Lower lobe of right lung (tissue), 2 donors: ENCODE data around the gene FAM131C. TPM values are rescaled to one million over a fixed set of nuclear protein-coding genes. Genes with fewer than 3 reads are reported as not detected.

ENCODE experiments used
- ATAC-seq, 2 donors: fragments of 200-7000 bp; cut with Tn5 transposase; one replicate each; pipeline ENCODE4 v1.9.1; 2020 to 2022; ENCODE audit warnings: mild to moderate bottlenecking in 2 of 2, moderate library complexity in 2 of 2
- DNase-seq: peaks from one replicate; pipeline ENCODE4 v3.0.0-alpha.2; 2020
- H3K27ac ChIP-seq: fragments of 200-600 bp; one replicate; pipeline ENCODE4 v1.8.0; 2022
- H3K27me3 ChIP-seq: fragments of 200-600 bp; one replicate; pipeline ENCODE4 v1.8.0; 2022; ENCODE audit warnings: low read depth
- H3K36me3 ChIP-seq: fragments of 200-600 bp; one replicate; pipeline ENCODE4 v1.8.0; 2022; ENCODE audit warnings: mild to moderate bottlenecking
- H3K4me1 ChIP-seq: fragments of 200-600 bp; one replicate; pipeline ENCODE4 v1.8.0; 2022
- H3K4me3 ChIP-seq: fragments of 200-600 bp; one replicate; pipeline ENCODE4 v1.8.0; 2022; ENCODE audit warnings: mild to moderate bottlenecking
- H3K9me3 ChIP-seq: fragments of 200-600 bp; one replicate; pipeline ENCODE4 v1.8.0; 2022
- intact Hi-C: fragments of 100-400 bp; cut with DNase I; formaldehyde crosslinking; loops from one replicate; pipeline ENCODE4 v1.11.0; 2022
- total RNA-seq: library from RNA; stranded (reverse); fragmentation: NEBNext Ultra II Directional; extraction: Animal tissue kit (Norgen Biotek cat#: 25700); gene quantifications from one replicate; pipeline ENCODE4 v1.2.1, GENCODE V29; 2021
- TF ChIP-seq, protein P1 (sequence below): fragments of 200-600 bp; IDR thresholded peaks from one replicate; pipeline ENCODE4 v1.8.0; 2022; ENCODE audit warnings: antibody characterized with exemption, mild to moderate bottlenecking
- donor health status: DM: no; HTN: yes; CAD: no; lungs with severe emphysema.

FAM131C gene
- total RNA-seq, 1 donor from 2014 or later: not detected

DNA sequence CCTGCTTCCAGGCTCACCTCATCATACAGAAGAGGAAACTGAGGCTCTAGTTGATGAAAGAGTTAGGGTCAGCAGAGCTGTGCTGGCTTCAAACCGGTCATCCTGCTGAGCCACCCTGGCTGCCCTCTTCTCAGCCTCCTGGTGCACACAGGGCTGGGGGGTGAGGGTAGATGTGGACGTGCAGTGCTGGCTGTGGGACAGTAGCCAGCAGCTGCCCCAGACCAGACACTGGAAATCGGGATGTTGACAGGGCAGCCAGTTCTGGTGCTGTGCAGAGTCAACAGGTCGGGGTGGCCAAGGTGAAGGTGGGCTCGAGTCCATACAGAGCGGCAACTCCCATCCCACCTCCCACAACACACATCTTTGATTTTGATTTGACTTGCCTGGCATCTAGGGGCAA is 53.1 kb downstream of the FAM131C start:
- H3K4me1 ChIP-seq: peaks cover 24% of the 10 kb centered on the region
- H3K27ac ChIP-seq: no peak overlapping the region
- no peak for DNase-seq

DNA sequence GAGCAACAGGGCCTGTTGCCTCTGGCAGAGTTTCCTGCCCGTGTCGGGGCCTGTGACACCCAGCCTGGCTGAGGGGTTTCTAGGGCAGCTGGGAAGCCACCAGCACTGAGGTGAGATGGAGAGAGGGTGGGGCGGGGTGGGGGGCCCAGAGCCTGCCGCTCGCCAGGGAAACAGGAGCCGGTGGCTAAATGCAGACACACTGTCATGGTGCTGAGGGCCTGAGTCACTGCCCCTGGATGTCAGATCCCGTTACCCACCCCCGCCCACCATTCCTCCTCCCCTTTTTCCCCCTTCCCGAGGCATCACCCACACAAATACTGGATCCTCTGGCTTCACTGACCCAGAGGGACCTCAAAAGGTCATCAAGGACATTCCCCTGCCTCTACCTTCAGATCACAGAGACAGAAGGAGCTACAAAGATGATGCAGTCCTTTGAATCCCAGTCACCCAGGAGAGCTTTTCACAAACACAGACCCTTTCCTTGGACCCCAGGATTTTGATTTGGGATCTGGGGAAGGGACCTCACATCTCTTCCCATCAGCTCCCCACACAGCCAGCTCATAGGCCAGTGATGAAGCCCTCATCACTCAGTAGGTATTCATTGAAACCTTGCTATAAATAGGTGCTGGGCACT is 53.7 kb downstream of the FAM131C start:
- ATAC-seq: no peak
- Histone ChIP-seq H3K9me3 (no peaks in the 10 kb centered on the region), H3K4me3 (no peak overlapping the region), H3K27me3 (no peaks in the 10 kb centered on the region), H3K4me1 (peaks cover 28% of the 10 kb centered on the region), H3K36me3 (no peaks in the 10 kb centered on the region), H3K27ac (peak overlapping the region; percentile 79)
- no peak for DNase-seq
- intact Hi-C loops: no loop called here
- TF ChIP-seq, protein P1, sequence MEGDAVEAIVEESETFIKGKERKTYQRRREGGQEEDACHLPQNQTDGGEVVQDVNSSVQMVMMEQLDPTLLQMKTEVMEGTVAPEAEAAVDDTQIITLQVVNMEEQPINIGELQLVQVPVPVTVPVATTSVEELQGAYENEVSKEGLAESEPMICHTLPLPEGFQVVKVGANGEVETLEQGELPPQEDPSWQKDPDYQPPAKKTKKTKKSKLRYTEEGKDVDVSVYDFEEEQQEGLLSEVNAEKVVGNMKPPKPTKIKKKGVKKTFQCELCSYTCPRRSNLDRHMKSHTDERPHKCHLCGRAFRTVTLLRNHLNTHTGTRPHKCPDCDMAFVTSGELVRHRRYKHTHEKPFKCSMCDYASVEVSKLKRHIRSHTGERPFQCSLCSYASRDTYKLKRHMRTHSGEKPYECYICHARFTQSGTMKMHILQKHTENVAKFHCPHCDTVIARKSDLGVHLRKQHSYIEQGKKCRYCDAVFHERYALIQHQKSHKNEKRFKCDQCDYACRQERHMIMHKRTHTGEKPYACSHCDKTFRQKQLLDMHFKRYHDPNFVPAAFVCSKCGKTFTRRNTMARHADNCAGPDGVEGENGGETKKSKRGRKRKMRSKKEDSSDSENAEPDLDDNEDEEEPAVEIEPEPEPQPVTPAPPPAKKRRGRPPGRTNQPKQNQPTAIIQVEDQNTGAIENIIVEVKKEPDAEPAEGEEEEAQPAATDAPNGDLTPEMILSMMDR: no peak

More for the DNA sequence above, 53.1 kb downstream of the FAM131C start:
- H3K27me3 ChIP-seq: no peaks in the 10 kb centered on the region
- no peaks in the 10 kb centered on the region for H3K9me3 ChIP-seq
- intact Hi-C loops: no loop called here
- TF ChIP-seq, protein P1: no peak
- H3K36me3 ChIP-seq: no peaks in the 10 kb centered on the region
- no peak overlapping the region for H3K4me3 ChIP-seq
- ATAC-seq: no peak

DNA sequence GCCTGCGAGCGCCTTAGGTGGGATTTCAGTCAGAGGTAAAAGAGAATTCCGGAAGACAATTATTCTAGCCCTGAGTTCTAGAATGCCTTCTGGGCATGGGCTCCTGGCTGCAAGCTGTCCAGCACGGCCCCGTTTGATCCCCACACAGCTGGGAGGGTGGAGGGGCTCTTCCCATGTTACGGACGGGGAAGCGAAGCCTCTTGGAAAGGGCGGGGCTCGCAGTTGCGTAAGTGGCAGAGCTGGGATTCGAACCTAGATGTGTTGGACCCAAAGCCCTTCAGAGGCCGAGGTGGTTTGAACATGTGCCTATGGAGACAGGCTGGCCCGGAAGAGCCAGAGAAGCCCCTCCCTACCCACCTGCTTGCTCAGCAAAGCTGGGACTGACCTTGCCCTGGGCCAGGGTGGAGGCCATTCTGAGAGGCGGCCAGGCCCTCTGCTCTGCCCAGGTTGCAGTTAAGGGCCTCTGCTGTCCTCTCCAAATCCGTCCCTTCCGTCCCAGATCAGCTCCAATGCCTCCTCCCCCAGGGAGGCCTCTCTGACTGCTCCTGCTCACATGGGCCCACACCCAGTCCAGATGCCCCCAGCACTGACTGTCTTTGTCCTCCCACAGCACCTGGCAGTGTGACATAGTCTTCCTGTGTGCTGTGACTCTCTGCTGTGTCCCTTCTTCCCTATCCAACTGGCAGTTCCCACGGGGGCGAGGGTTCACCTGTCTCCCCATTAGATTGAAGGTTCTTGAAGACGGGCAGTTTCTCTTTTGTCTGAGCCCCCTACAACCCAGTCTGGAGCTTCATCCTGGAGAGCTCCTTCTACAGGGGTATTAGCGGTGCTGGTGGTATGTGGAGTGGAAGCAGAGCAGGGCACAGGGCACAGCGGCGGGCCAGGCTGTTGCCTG is 54.5 kb downstream of the FAM131C start:
- no peaks in the 10 kb centered on the region for H3K36me3 ChIP-seq
- H3K4me3 ChIP-seq: no peak overlapping the region
- H3K4me1 ChIP-seq: peaks cover 31% of the 10 kb centered on the region
- intact Hi-C loops: no loop called here
- no peak for ATAC-seq
- H3K27me3 ChIP-seq: no peaks in the 10 kb centered on the region
- DNase-seq: no peak
- no peaks in the 10 kb centered on the region for H3K9me3 ChIP-seq
- H3K27ac ChIP-seq: peak overlapping the region; percentile 79
- TF ChIP-seq, protein P1: no peak

DNA sequence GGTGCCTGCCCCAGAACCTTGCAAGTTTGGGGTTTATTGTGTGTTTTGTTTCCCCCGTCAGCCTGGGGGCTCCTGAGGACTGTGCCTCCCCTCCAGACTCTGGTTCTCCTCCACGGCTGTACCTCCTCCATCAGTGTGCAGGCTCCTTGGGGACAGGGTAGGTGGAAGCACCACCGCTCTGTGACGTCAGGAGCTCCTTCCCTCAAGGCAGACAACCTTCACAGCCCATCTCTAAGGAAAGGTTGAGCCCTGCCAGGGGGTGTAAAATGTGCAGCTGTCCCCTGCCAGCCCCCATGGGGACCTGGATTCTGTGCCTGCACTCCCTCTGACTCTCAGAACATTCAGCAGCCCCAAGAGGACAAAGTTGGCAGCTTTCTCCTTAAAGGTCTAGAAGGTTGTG is 55.1 kb downstream of the FAM131C start:
- DNase-seq (no peak), ATAC-seq (no peak)
- Histone ChIP-seq H3K4me1 (peaks cover 36% of the 10 kb centered on the region), H3K36me3 (no peaks in the 10 kb centered on the region), H3K9me3 (no peaks in the 10 kb centered on the region), H3K27me3 (no peaks in the 10 kb centered on the region), H3K4me3 (peak overlapping the region; percentile 37), H3K27ac (peak overlapping the region; percentile 79)
- TF ChIP-seq, protein P1: no peak
- intact Hi-C loops: no loop called here

DNA sequence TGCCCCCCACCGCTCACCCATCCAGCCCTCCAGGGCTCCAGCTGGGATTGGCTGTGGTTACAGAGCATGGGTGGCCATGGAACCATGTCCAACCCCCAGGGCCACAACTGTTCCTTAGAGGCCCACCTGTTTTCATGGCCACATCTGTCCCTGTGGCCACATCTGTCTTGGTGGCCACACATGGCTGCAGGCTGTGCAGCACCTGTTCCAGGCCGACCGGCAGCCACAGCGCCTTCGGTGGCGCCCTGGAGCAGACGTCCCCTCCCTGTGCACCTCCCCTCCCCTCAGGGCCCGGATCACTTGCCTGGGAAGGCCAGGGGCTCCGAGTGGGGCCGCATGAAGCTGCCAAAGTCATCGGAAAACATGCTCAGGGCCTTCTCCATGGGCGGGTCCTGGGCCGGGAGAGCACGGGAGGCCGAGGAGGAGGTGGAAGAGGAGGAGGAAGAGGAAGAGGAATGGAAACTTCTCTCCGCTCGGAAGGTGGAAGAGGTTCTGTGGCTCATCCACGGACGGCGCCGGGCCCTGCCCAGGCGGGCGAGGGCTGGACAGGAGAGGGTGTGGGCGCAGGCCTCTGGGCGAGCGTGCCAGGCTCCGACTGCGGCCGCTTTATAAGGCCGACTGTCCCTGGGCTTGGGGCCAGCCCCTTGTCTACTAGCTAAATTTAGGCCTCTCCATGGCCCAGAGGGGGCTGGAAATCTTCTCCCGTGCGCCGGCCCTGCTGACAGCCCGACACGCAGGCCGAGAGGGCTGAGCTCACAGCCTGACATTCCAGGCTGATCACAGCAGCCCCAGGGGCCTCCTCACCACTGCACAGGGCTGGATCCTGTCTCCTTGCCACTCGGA is 55.8 kb downstream of the FAM131C start, which contains the start of gene HSPB7:
Gene HSPB7 (minus strand): TSS at position 583 of the 843 bp plus-strand sequence. CDS start 80 bp downstream, at position 503.
- Histone ChIP-seq H3K4me1 (peaks cover 41% of the 10 kb centered on the region), H3K27ac (peak within 1 kb of the TSS; percentile 79), H3K36me3 (no peaks in the 10 kb centered on the region), H3K27me3 (no peaks in the 10 kb centered on the region), H3K9me3 (no peaks in the 10 kb centered on the region), H3K4me3 (peak within 1 kb of the TSS; percentile 37)
- ATAC-seq (peak; percentile 61 to 65), DNase-seq (peak; percentile 69)
- intact Hi-C loops: no loop called here
- TF ChIP-seq, protein P1: no peak
